Measurements from ENCODE around the gene TMEM179B.
"Not testable (repeated sequence)": the region's sequence is repeated elsewhere in the genome, so short reads cannot be mapped to it uniquely, and the experiment has no call there.

TMEM179B gene

DNA sequence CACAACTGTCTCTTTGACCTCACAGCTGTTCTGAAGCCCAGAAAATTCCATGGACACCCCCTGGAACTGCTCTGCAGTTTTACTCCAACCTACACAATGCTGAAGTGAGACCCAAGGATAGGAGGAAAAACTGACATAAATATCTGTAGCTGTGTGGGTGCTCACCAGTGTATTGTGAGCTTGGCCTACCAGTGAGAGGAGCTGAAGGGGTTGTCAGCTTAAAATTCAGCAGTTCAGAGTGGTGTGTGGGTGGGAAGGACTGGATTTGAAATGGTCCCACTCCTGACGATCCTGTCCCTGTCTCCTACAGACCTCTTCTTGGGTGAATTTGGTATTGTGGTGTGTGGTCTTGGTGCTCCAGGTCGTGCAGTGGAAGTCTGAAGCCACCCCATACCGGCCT is 2.4 kb downstream of the TMEM179B start:
- no peak for DNase-seq

DNA sequence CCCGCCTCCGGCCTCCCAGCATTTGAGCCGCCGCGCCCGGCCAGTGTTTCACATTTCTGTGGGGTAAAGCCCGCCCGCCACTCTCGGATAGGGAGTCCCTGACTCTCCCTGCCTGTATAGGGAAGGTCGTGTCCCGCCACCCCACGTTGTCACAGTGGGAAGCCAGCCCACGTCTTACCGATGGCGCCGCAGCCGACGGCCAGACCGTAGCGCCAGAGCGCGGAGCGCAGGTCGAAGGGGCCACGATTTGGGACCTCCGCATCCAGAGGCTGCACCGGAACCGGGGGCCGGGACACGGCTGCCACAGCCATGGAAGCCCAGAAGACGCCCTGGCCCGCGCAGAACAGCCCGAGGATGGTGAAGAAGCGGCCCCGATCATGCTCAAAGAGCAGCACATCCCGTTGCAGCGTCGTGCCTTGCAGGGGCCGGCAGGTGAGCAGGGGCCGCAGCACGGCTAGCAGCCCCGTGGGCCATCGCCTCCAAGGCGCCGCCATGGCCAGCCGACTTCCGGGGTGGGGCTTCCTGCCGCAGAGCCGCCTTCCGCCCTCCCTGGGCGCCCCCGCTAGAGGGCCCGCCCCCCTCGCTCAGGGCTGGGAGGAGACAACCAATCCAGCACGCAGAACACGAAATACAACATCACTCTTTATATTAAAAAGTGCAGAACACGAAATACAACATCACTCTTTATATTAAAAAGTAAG is 4.4 kb downstream of the TMEM179B start, which contains the start of gene TMEM223:
TMEM223 (minus strand) TSS at position 506 of the 701 bp plus-strand sequence; CDS start at position 494, 12 bp downstream.
- peak; percentile 94 for DNase-seq

GRCh38 chr11:62792202-62792575 is 5.0 kb downstream of the TMEM179B start:
- peak; percentile 48 for DNase-seq

DNA sequence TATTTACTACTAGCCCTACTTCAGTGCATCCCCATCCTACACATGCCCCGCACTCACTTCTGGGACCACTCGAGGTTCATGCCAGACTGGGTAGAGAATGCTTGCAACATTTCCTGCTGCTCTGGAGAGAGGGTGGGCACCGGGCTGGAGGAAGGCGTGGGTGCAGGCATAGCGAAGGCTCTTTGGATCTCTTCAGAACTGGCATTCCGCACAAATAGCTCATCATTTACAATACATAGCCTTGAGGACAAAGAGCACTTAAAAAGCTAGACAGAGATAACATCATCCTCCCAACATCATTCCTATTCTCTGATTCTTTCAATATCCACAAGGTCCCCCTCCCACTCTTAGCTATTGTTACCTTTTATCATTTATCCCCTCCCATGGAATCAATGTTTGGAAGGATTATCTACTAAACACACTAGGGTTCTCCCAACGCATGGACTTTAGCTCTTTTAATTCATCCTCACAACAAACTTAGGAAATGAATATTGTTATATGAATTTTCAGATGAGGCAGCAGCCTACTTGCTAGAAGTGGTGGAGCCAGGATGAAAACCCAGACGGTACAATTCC is 7.1 kb downstream of the TMEM179B start:
- DNase-seq = no peak

- no peak for DNase-seq
Observed at GRCh38 chr11:62796281-62796680, 9.1 kb downstream of the TMEM179B start.

DNA sequence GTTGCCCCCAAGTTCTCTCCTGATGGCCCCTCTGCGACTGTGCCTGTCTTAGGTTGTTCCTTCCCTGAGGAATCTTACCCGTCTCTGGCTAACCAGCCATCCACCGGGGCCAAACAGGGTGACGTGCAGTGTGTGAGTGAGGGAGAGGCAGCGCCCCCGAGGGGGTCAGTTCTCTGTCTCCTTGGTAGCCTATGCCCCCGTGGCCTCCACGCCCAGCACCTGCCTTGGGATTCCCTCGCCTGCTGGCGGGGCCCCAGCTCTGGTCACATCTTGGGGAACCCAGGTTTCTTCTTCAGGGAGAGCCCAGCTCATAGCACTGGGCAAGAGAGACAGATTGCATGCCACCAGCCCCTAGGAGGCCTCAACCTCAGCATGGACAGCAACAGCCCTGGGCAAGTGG is 12.3 kb downstream of the TMEM179B start:
- DNase-seq = no peak

DNA sequence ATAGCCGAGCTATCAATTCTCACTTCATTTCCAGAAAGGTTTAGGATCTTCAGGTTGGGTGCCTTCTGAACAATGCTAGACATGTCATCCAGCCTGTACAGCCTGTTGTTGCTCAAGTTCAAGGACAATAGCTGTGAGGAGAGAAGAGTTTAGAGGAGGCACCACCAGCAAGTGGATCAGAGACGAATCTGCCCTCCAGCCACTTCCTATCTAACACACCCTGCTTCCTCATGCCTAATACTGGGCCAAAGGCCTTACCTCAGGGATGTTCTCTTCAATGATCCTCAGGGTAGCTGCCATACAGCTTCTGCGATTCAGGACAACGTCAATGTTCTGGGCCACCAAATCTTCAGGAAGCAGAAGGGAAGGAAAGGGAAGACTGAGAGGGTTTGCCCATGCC is 13.9 kb downstream of the TMEM179B start:
- DNase-seq = no peak

DNA sequence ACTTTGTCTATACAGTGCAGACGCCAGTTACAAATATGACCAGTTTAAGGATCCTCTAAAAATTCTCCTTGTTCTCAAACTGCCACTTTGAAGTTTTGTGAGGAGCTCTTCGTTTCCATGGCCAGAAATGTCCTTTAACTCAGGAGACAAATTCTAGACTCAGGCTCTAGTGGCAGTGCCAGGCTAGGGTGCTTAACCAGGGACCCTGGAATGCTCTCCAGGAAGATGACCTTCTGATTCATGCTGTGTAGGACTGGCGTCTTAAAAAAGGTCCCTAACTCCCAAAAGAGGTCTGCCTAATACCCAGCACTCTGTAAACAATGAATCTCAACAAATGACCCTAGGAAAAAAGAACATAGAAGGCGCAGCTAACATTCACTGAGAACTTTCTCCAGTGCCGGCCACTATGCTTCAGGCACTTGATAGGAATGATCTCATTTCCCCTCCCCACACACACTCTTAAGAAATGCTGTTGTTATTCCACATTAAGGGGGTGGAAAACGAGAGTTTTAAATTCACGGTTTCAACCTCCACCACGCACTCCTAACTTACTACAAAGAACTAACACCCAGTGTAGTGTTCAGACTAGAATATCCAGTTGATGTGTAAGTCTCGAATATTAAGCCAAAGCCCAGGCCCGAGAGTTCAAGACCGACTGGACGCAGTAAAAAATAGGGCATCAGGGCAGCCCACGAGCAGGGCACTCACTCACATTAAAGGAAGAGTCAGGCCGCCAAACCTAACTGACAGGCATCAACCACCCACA is 17.3 kb downstream of the TMEM179B start:
- no peak for DNase-seq

DNA sequence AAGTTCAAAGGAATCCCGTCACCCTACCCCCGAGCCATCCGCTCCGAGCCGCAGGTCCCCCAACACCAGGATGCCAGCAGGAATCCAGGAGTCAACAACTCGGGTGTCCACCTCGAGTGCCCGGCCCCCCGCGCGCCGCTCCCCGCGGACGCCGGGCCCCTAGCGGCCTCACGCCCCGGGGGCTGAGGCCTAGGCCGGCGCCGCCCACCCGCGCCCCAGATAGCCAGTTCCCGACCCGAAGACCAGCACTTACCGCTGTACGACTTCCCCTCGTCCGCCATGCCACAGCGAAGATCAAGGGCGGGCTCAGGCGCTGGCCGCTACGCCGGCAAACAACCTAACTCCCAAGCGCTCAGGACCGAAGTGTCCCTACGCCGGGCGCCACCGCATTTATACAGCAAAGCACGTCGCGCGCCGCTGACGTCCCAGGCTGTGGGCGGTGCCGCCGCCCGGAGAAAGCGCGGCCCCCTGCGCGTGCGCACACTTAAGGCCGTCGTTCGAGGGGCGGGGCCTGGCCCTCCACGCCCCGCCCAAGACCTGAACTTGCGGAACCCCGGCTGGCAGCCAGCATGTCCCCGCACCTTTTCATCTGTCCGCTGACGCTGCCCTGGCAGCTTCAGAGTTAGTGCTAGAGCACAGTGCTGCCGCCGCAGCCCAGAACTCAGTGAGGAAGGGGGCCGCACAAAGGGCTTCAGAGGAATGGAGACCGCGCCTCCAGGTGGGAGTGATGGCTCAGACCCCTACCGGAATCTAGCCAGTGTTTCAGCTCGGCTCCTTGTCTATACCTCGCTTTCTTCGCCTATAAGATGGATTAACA is 18.1 kb downstream of the TMEM179B start, which contains the start of gene NXF1:
NXF1 (minus strand) TSS at position 365 of the 817 bp plus-strand sequence; CDS start at position 281, 84 bp downstream.
- peak; percentile 95 for DNase-seq

- no peak for DNase-seq
Observed at GRCh38 chr11:62805961-62806441, 18.8 kb downstream of the TMEM179B start.

DNA sequence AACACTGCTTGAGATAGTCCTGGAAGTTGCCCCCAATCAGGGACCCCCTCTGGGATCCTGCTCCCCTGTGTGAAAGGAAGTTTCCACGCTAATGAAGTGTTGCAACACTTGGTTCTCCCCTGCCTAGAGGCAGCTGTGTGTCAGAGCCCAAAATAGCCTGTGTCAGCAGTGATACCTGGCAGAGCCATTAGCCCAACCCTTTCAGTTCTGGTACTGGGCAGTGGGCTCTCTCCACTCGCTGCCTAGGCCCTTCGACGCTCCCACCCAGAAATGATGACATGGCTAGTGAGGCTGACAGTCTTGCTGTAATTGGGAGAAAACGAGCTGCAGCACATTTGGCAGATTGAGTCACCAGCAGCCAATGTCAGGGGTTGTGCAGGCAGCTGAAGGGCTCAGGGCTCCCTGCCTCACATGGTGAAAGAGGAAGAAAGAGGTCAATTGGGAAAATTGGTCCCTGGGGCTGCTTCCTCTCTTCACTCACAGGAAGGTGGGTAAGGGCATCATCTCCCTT is 19.5 kb downstream of the TMEM179B start:
- DNase-seq = no peak

DNA sequence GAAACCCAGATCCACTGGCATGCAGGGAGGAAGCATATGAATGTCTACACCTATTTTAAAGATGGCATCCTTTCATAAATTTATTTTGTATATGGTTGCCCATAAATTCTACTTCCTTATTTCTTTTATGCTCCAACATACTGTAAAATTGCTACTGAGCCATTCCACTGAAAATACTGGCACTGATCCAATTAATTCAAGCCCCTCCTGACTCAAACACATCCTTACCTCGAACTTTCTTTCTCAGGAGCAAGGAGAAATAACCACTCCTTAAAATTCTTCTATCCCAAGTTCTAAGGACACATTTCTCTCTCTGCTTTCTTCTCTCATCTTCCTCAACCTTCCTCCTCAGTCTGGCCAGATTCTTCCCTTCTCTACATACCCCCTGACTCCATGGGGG is 23.5 kb downstream of the TMEM179B start:
- no peak for DNase-seq

- no peak for DNase-seq
Observed at GRCh38 chr11:62811659-62812058, 24.5 kb downstream of the TMEM179B start.

DNA sequence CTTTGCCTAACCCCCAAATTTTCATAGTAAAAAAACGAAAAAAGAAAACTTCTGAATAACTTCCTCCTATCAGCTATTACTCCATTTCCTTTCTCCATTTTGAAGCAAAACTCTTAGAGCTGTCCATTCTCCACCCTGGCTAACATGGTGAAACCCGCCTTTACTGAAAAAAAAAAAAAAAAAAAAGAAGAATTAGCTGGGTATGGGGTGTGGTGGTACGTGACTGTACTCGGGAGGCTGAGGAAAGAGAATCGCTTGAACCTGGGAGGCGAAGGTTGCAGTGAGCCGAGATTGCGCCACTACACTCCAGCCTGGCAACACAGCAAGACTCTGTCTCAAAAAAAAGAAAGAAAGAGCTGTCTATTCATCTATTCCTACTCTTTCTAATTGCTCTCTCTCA is 29.4 kb downstream of the TMEM179B start:
- DNase-seq = no peak

DNA sequence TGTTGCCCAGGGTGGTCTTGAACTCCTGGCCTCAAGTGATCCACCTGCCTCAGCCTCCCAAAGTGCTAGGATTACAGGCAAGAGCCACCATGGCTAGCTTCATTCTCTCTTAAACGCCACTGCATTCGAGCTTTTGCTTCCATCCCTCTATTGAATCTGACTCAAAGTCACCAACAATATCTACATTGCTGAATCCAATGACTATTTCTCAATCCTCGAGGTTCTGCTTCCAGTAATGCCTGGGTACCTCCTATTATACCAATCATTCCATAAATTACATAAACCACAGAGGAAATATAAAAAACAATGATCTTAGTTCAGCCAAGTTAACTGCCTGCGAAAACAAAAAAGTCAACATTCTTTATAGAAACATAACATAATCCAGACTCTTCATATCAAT is 29.9 kb downstream of the TMEM179B start:
- no peak for DNase-seq

DNA sequence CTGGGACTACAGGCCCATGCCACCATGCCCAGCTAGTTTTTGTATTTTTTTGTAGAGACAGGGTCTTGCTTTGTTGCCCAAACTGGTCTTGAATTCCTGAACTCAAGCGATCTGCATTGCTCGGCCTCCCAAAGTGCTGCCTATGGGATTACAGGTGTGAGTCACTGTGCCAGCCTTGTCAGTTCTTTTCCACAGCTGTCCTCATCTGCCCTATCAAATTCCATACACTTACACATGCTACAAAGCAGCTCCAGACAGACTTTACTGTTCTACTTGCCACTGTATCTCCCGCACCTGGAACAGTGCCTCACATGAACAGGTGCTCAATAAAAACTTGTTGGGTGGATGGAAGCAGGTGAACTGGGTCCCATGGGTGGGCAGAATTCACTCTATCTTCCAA is 36.5 kb downstream of the TMEM179B start:
- no peak for DNase-seq

DNA sequence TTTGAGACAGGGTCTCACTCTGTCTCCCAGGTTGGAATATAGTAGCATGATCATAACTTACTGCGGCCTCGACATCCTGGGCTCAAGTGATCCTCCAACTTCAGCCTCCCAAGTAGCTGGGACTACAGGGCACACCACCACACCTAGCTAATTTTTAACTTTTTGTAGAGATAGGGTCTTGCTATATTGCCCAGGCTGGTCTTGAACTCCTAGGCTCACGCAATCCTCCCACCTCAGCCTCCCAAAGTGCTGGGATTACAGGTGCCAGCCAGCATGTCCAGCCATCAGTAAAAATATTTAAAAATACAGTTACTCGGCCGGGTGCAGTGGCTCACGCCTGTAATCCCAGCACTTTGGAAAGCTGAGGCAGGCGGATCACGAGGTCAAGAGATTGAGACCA is 40.9 kb downstream of the TMEM179B start:
- not testable (repeated sequence) for DNase-seq

DNA sequence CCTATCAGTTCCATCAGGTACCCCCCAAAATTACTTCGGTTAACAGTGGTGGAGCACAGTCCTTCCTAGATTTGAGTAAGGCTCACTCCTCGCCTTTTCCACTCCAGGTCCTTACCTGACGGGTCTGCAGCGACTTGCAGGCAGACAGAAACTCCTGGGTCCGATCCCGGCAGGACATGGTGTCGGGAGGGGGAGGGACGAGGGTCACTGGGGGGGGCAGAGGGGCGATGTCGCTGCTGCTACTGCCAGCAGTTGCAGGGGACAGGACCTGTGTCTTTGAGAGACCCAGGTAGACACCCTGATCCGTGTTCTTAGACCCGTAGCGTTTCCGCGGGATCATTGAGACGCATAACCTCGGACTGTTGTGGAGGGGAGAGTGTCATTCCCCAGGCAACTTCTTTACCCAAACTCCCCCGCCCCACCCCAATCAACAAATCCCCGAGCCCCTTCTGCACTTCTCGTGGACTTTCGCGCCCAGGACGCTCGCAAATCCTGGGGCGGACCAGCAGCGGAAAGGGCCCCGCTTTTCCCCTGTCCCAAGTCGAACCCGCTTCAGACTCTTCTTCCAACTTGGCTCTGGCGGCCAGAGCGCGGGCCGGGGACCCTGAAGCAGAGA is 43.8 kb downstream of the TMEM179B start:
- no peak for DNase-seq

DNA sequence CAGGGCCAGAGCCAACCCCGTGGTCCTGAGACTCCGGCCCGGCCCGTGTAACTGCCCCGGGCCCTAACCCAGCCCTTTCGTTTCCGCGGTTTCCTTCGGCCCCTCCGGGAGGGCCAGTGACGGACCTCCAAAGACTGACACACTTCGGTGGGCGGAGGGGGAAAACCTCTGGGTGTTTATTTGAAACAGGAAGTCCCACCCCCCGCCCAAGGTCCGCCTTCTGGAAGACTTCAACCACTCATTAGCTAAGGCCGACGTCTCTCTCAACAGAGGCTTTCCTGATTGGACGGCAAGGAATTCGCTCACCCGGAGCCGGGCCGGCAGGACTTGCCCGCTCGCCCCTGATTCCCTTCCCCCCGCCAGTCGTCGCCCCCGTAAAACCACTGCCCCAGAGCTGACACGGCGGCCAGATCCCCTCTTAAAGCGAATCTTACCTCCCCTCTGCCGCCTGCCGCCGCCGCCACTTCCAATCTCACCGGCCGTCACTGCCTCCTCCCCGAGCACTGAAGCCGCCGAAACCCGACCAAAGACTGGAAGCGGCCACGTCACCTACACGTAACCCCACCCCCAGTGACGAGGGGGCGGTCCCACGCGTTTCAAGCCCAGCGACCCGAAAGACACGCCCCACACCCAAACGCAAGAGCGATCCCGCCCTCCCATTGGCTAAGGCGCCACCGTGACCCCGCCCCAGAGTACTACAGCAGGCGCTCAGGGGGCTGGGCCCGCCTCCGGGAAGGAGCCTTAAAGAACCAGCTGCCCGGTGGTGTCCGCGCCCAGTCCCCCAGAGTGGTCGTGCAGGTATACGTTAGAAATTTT is 44.5 kb downstream of the TMEM179B start, which contains the start of gene STX5:
STX5 (minus strand) TSS at position 532 of the 816 bp plus-strand sequence. CDS start 808 bp downstream, outside the sequence.
- DNase-seq = peak; percentile 99

DNA sequence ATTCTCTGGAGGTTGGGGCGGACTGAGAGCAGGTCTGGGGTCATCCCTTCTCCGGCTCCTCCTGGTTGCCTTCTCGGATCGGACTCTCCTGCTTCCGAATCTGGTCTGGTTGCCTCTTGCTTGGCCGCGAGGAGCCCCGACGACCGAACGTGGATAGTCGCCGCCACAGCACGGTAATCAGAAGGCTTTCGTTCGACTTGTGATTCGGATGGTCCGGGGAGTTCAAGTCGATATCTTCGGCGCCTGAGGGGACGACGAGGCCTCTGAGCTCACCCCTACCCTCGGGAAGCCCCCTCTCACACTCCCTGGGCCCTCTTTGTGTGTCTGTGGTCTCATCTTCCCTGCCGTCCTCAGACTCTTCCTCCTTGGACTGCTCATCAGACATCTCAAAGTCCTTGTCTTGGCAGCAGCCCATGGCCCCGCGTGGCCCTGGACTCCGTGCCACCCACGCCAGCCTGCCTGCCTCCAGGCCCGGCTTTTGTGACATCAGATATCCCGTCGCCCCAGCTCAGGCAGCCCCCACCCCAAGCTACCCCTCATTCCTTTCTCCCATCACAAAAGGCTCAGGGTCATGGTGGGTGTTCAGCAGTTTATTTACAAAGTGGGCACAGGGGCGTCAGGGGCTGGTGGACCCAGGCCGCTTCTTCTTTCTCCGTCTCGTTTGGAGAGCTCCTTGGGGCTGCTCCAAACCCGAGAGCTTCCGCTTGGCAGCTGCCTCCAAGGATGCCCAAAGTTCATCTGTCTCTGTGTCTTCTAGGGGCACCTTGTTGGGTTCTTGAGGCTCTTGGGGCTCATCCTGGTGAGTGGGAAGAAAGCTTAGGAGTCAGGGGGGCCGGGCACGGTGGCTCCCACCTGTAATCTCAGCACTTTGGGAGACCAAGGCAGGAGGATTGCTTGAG is 45.4 kb downstream of the TMEM179B start, which contains the start of gene TEX54:
TEX54 (minus strand) TSS at position 506 of the 899 bp plus-strand sequence.
- DNase-seq = peak; percentile 48
